Inflammatory macrophage treated with lipopolysaccharide for 1 hour (primary cell): ENCODE results near the gene INSL3.
A peak's percentile ranks its signal among the peaks of the same experiment; 100 is the strongest.

ENCODE experiments used
- DNase-seq, 2 donors: peaks; one replicate each; pipeline ENCODE4 v3.0.0-alpha.2; 2020 to 2022

Gene INSL3

GRCh38 chr19:17843908-17844490 is 22.7 kb upstream of the INSL3 start:
- no peak for DNase-seq

GRCh38 chr19:17843292-17843827 is 22.0 kb upstream of the INSL3 start:
- peak in 1 of 2 donors; percentile 10 for DNase-seq

GRCh38 chr19:17842663-17843291 is 21.5 kb upstream of the INSL3 start:
- no peak for DNase-seq

GRCh38 chr19:17841810-17842662 is 20.7 kb upstream of the INSL3 start:
- DNase-seq = peak in 1 of 2 donors; percentile 30

- DNase-seq = no peak
Observed at GRCh38 chr19:17841371-17841809, 20.1 kb upstream of the INSL3 start.

GRCh38 chr19:17840019-17840418 is 18.7 kb upstream of the INSL3 start:
- DNase-seq = no peak

GRCh38 chr19:17837972-17838371 is 16.7 kb upstream of the INSL3 start:
- peak in 1 of 2 donors; percentile 15 for DNase-seq

GRCh38 chr19:17836530-17836929 is 15.2 kb upstream of the INSL3 start:
- no peak for DNase-seq

GRCh38 chr19:17835182-17836006 is 14.1 kb upstream of the INSL3 start:
- DNase-seq = no peak

GRCh38 chr19:17834350-17835181 is 13.2 kb upstream of the INSL3 start:
- DNase-seq = no peak

GRCh38 chr19:17832443-17833208 is 11.3 kb upstream of the INSL3 start:
- DNase-seq = no peak

- DNase-seq = no peak
Observed at GRCh38 chr19:17831419-17831888, 10.1 kb upstream of the INSL3 start.

GRCh38 chr19:17830567-17831418 is 9.5 kb upstream of the INSL3 start:
- peak in 1 of 2 donors; percentile 6 for DNase-seq

GRCh38 chr19:17829855-17830566 is 8.7 kb upstream of the INSL3 start:
- no peak for DNase-seq

- no peak for DNase-seq
Observed at GRCh38 chr19:17826508-17827056, 5.3 kb upstream of the INSL3 start.

GRCh38 chr19:17824339-17824738 is 3.0 kb upstream of the INSL3 start:
- no peak for DNase-seq

- DNase-seq = no peak
Observed at GRCh38 chr19:17817668-17818363, 3.5 kb downstream of the INSL3 start.

- no peak for DNase-seq
Observed at GRCh38 chr19:17812099-17812498, 9.2 kb downstream of the INSL3 start.
